Measurements from ENCODE around the gene CXXC4. TPM values are rescaled to one million over a fixed set of nuclear protein-coding genes. Genes with fewer than 3 reads are reported as not detected.

Gene CXXC4
- total RNA-seq, 1 experiment from 2014 or later, result 0.54 TPM

DNA sequence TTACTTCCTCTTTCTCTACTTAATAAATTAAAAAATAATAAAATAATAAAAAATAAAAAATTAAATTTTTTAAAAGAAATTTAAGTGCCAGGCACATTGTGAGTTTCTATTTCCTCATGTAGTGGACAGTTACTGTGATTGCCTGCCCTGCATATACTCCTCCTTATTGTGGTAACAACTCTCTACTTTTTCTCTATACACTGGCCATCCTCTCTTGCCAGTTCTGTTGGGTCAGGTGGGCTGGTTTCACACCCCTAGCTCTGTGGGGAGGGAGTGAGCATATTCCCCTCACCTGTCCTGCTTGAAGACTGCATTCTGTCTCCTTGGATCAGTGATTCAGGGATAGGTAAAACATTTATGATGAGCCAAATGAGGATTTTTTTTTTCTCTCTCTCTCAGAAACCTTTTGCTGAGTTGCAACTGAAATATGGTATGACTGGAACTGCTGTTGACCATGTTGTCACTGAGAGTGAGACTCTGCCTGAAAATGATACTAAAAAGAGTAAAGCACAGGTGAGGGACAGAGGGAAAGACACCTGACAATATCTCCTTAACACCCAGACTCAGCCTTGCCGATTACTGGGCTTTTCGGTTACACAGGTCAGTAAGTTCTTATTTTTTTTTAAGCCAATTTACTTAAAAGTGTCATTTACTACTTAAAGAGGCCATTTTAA is 37.2 kb downstream of the CXXC4 start:
- ChIA-PET CTCF (no interaction called here), POLR2A (no interaction called here), RAD21 (ENCODE audit: low non-redundant PET in 1 of 2, low total read pairs in 2 of 2, uncharacterized antibody in 2 of 2, unreplicated experiment in 2 of 2) (no interaction called here)
- Histone ChIP-seq H3K27me3 (ENCODE audit: insufficient read depth, low read length) (no peaks in the 10 kb centered on the region), H3K9me2 (ENCODE audit: insufficient read depth) (no peaks in the 10 kb centered on the region), H3K4me2 (ENCODE audit: low read length) (no peak overlapping the region), H3K9ac (ENCODE audit: low read length) (no peak overlapping the region), H3K9me3 (ENCODE audit: control insufficient read depth in 1 of 2, insufficient read depth in 1 of 2, low read depth in 1 of 2, low read length in 2 of 2) (no peaks in the 10 kb centered on the region), H3K4me3 (replicated peaks in 1 of 2; ENCODE audit: low read depth in 1 of 2, low read length in 2 of 2) (no peak overlapping the region), H3K4me1 (ENCODE audit: control insufficient read depth in 1 of 2, insufficient read depth in 2 of 2, low read length in 2 of 2) (no peaks in the 10 kb centered on the region), H3K36me3 (ENCODE audit: control insufficient read depth in 1 of 2, insufficient read depth in 2 of 2, low read length in 2 of 2) (no peaks in the 10 kb centered on the region), H2AFZ (ENCODE audit: low read depth, low read length, poor library complexity, severe bottlenecking) (no peak overlapping the region), H4K20me1 (ENCODE audit: insufficient read depth) (no peaks in the 10 kb centered on the region), H3K79me2 (ENCODE audit: insufficient read depth, low read length) (no peaks in the 10 kb centered on the region), H3K27ac (ENCODE audit: low read depth, low read length) (no peak overlapping the region)
- no peak for DNase-seq (ENCODE audit: low read depth, low spot score)
- TF ChIP-seq, protein P1, sequence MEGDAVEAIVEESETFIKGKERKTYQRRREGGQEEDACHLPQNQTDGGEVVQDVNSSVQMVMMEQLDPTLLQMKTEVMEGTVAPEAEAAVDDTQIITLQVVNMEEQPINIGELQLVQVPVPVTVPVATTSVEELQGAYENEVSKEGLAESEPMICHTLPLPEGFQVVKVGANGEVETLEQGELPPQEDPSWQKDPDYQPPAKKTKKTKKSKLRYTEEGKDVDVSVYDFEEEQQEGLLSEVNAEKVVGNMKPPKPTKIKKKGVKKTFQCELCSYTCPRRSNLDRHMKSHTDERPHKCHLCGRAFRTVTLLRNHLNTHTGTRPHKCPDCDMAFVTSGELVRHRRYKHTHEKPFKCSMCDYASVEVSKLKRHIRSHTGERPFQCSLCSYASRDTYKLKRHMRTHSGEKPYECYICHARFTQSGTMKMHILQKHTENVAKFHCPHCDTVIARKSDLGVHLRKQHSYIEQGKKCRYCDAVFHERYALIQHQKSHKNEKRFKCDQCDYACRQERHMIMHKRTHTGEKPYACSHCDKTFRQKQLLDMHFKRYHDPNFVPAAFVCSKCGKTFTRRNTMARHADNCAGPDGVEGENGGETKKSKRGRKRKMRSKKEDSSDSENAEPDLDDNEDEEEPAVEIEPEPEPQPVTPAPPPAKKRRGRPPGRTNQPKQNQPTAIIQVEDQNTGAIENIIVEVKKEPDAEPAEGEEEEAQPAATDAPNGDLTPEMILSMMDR (IDR thresholded peaks at IDR 0.05 in 2 of 3, conservative IDR thresholded peaks at IDR 0.05 in 1 of 3; ENCODE audit: borderline replicate concordance in 1 of 3, insufficient read depth in 1 of 3, low read depth in 2 of 3, low read length in 2 of 3), result no peak
- TF ChIP-seq ZNF274 (IDR thresholded peaks at IDR 0.05; ENCODE audit: low read depth, low read length), result no peak
- TF ChIP-seq, protein P2, sequence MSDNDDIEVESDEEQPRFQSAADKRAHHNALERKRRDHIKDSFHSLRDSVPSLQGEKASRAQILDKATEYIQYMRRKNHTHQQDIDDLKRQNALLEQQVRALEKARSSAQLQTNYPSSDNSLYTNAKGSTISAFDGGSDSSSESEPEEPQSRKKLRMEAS (IDR thresholded peaks at IDR 0.05), result no peak
- intact Hi-C loops (cut with micrococcal nuclease), result no loop called here
- no TSS peak for BruUV-seq (replicated peaks)
- no peak for ATAC-seq

DNA sequence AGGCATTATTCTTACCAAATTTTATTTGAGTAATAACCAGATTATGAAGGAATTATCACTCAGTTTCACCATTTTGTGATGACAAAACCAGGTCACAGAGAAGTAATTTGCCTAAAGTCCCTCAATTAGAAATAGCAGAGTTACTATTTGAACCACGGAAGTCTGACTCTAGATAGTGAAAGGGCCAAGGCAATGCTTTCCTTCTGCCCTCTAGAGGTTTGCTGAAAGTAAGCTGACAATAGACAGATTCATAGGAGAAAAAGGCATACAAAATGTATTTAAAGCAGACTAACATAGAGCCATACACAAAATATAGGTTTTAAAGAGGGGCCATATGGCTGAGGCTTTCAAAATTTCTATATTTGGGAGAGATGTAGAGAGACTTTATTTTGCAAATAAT is 43.1 kb downstream of the CXXC4 start:
- Histone ChIP-seq H3K4me3 (replicated peaks in 1 of 2; ENCODE audit: low read depth in 1 of 2, low read length in 2 of 2) (no peak overlapping the region), H3K9me3 (ENCODE audit: control insufficient read depth in 1 of 2, insufficient read depth in 1 of 2, low read depth in 1 of 2, low read length in 2 of 2) (no peaks in the 10 kb centered on the region), H3K79me2 (ENCODE audit: insufficient read depth, low read length) (no peaks in the 10 kb centered on the region), H2AFZ (ENCODE audit: low read depth, low read length, poor library complexity, severe bottlenecking) (peak overlapping the region; percentile 28), H3K9me2 (ENCODE audit: insufficient read depth) (no peaks in the 10 kb centered on the region), H3K27ac (ENCODE audit: low read depth, low read length) (no peak overlapping the region), H3K27me3 (ENCODE audit: insufficient read depth, low read length) (no peaks in the 10 kb centered on the region), H3K36me3 (ENCODE audit: control insufficient read depth in 1 of 2, insufficient read depth in 2 of 2, low read length in 2 of 2) (no peaks in the 10 kb centered on the region), H3K4me2 (ENCODE audit: low read length) (no peak overlapping the region), H3K4me1 (ENCODE audit: control insufficient read depth in 1 of 2, insufficient read depth in 2 of 2, low read length in 2 of 2) (no peaks in the 10 kb centered on the region), H4K20me1 (ENCODE audit: insufficient read depth) (no peaks in the 10 kb centered on the region), H3K9ac (ENCODE audit: low read length) (no peak overlapping the region)
- no TSS peak for BruUV-seq (replicated peaks)
- ATAC-seq, result peak; percentile 69
- DNase-seq (ENCODE audit: low read depth, low spot score), result no peak
- TF ChIP-seq CBX3 (IDR thresholded peaks at IDR 0.05; ENCODE audit: low read depth) (no peak), JUND (IDR thresholded peaks at IDR 0.05) (no peak), RAD21 (IDR thresholded peaks at IDR 0.05; ENCODE audit: low read depth) (peak; percentile 56)
- TF ChIP-seq, protein P1 (IDR thresholded peaks at IDR 0.05 in 2 of 3, conservative IDR thresholded peaks at IDR 0.05 in 1 of 3; ENCODE audit: borderline replicate concordance in 1 of 3, insufficient read depth in 1 of 3, low read depth in 2 of 3, low read length in 2 of 3), result peak; percentile 24 to 55 (median 44); a peak in 4 of 6 replicates
- ChIA-PET CTCF (interaction anchor here (0.7 kb wide), 1 partner anchor 14 kb away, joined by 4 read pairs; no protein-coding TSS in a partner anchor), RAD21 (ENCODE audit: low non-redundant PET in 1 of 2, low total read pairs in 2 of 2, uncharacterized antibody in 2 of 2, unreplicated experiment in 2 of 2) (no interaction called here), POLR2A (no interaction called here)
- intact Hi-C loops (cut with micrococcal nuclease), result loop anchor here (5.0 kb wide), 1 partner anchor 384 kb away; no protein-coding TSS in a partner anchor

All from HCT116 (cell line).